HG03025 (cell line): ENCODE results near the gene SLC41A3.

Experiments used
- ATAC-seq: cut with Tn5 transposase; IDR thresholded peaks from one replicate; pipeline ENCODE4 v1.9.1; 2021; ENCODE audit warnings: mild to moderate bottlenecking, moderate library complexity; ENCODE audit not compliant: unreplicated experiment, low FRiP score

Gene SLC41A3

GRCh38 chr3:126121074-126121473, 37.1 kb upstream of the SLC41A3 start:
- ATAC-seq, result no peak

DNA sequence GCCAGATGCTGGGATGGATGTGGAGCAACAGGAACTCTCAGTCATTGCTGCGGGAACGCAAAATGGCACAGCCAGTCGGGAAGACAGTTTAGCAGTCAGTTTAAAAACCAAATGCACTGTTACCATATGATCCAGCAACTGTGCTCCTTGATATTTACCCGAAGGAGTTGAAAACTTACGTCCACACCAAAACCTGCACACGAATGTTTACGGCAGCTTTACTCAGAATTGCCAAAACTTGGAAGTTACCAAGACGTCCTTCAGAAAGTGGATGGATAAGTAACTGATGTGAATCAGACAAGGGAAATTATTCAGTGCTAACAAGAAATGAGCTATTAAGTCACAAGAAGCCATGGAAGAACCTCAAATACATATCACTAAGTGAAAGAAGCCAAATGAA, 36.1 kb upstream of the SLC41A3 start:
- no peak for ATAC-seq

DNA sequence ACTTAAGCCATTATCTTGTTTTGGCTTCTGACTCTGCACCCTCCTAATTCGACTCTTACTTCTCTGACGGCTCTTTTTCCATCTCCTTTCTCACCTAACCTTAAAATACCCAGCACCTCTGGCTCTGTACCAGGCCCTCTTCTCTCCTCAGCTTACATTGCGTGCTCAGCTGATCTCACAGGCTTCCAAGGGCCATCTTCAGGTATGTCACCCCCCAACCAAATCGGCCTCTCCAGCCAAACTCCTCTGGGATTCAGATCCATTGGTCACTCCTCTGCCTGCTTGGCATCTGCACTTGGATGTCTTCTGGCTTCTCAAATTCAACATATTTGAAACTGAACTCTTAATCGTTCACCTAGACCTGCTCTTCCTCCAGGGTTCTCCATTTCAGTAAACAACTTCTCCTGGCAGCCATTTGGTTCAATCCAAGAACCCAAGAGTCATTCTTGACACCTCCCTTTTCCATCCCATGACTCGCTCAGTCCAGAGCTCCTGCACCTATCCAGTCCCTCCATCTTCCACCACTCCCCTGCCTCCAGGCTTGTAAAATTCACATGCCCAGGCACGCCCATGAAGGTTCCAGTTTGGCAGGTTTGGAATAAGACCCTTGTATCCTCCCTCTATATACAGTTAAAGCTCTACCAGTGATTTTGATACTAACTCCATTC, 35.2 kb upstream of the SLC41A3 start:
- ATAC-seq, result no peak

DNA sequence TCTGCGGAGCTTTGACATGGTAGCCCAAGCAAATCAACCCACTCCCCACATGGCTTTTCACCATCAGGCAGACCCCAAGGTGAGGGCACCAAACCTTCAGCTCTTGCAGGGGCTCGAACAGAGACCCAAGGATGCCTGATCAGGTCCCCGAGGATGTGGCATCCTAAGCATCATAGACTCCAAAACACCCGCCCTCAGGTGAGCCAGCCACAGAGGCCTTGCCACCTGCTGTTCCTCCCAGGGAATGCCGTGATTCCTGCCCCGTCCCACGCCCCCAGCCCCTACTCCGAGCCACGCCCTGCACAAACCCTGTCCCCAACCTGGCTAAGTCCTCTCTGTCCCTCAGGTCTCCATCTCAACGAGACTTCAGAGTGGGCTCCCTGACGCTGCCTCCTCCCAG, 34.7 kb upstream of the SLC41A3 start:
- no peak for ATAC-seq

DNA sequence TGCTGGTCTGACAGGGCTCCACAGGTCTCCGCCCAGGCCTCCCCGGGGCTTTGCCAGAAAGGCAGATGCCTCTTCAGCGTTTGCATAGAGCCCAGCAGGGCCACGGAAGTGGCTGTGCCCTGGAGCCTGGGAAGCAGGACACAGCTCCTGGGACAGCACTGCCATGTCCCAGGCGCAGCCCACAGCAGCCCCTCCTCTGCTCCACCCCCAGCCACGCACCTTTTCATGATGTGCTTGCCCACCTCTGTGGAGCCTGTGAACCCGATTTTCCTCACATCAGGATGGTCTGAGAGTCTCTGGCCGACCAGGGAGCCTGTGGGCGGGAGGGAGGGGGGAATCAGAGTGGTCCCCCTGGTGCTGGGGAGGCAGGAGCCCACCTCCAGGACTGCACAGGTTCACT, 33.9 kb upstream of the SLC41A3 start:
- no peak for ATAC-seq

- ATAC-seq, result no peak
Measured at GRCh38 chr3:126117212-126117611, 33.3 kb upstream of the SLC41A3 start.

DNA sequence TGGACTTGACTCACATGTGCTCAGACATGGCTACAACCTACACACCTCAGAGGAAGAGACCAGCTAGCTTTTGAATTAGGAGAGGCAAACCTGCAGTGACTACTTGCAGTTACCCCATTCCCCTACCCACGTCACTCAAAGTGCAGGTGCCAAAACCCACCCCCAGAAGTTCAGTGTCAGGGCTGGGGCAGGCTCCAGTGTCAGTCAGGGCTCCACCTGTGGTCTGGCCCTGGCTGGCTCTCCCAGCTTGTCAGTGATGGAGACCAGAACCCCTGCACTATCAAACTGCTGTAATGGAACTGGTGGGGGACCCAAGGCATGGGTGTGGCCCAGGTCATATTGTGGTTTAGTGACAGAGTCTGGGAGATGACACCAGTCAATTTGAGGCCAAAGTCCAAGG, 32.6 kb upstream of the SLC41A3 start:
- no peak for ATAC-seq

DNA sequence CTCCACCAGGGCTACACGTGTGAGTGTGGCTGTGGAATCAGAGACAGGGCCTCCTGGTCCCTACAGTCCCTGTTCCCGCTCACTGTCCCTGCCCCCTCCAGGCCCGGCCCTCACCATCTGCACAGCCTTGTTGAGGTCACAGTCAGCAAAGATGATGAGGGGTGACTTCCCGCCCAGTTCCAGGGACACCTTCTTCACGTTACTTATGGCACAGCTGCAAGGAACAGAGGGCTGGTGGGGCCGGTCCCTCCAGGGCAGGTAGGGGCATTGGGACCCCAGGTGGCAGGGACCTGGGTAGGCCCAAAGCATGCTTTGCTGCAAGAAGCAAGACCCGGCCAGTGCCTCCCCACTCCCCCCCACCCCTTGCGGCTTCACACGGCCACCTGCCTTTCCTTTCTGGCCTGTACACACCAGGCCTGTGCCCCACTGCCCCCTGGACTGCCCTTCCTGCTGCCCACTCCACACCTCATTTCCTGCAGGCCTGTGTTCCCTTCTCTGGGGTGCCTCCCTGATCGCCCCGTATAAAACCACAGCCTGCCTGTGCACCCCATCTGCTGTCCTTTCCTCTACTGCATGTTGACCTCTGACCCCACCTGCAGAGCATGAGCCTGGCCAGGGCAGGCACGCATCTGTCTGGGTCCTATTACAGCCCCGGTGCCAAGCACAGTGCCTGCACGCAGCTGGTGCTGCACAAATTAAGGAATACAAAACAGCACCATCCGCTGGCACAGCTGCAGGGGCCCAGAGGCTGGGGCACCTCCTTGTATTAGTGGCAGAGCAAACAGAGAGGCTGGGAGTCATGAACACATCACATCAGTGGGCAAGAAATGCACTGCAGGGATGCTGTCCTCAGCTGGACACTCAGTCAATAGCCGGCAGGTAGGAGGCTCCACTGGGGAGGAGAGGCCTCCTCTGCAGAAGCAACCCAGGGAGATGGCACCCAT, 30.8 kb upstream of the SLC41A3 start:
- ATAC-seq, result no peak

- ATAC-seq, result no peak
Measured at GRCh38 chr3:126113733-126114442, 30.0 kb upstream of the SLC41A3 start.

DNA sequence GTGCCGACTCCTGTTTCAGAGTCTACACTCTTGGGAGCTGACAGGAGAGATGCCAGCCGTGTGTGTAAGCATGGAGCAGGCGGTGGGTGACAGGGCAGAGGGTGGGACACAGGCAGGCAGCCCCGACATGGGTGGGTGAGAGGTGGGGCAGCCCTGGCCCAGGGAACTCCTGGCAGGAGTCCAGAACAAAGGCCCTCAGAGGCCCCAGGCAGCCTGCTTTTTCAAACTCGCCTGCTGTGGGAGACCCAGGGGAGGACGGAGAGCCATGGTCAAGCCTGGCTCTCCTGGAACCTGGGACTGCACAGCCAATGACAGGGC, 29.3 kb upstream of the SLC41A3 start:
- no peak for ATAC-seq

GRCh38 chr3:126112531-126113237, 28.8 kb upstream of the SLC41A3 start:
- ATAC-seq, result no peak

- ATAC-seq, result no peak
Measured at GRCh38 chr3:126111566-126112475, 27.9 kb upstream of the SLC41A3 start.

DNA sequence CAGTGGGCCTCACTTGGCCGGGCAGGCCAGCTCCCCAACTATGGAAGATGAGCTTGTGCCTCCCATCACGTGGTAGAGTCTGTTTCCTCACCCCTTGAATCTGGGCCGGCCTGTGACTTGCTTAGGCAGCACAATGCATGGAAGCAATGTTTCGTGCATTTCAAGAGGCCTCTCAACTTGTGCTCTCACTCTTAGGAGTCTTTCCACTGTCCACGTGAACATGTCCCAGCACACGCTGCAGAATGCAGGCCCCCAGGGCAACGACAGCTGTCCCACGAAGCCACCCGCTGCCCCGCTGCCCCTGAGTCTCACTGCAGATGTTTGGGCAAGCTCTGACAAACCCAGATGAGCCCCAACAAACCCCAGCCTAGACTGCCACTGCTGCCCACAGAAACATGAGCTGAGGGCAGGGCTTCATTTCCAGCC, 27.2 kb upstream of the SLC41A3 start:
- ATAC-seq, result no peak

DNA sequence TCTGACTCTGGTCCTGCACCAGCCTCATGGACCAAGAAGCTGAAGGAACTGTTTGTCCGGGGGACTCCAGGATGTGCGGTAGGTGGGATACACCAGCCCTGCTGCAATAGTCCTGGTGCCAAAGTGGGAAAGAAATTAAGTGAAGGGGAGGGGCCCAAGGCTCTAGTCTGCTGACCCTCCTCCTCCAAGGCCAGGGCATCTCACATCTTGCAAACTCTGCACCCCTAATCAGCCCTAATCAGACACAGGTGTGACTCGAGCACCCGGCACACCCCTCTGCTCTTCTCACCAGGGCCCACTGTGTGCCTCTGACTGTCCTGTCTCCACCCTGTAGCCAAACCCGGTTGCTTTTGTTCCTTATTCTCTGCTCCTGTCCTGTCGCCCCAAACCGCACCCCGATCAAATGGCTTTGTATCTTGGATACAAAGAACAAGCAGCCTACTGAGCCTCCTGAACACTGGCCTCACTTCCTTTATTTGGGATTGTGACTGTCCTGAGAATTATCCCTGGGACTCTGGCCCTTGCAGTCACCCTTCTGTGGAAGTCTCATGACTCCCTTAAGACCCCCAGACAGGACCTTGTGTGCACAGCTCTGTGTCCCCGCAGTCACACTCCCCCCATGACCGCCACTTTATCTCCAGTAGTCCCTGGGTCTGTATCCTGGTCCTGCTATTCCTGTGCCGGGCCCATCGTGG, 26.7 kb upstream of the SLC41A3 start:
- ATAC-seq, result no peak

DNA sequence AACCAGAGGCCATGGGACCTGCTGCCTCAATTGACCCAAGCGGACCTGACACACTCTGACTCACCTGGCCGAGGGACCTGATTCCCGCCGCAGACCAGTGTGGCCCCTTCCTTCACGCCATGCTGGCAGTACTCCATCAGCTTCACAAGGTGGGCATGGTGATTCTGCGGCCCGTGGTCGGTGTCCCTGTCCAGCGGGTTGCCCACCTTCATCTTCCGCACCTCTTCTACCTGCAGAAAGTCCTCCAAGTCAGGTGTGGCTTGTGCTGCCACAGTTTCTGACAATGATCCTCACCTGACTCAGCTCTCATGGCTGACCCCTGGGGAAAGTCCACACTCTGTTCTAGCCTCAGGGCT, 25.9 kb upstream of the SLC41A3 start:
- no peak for ATAC-seq

DNA sequence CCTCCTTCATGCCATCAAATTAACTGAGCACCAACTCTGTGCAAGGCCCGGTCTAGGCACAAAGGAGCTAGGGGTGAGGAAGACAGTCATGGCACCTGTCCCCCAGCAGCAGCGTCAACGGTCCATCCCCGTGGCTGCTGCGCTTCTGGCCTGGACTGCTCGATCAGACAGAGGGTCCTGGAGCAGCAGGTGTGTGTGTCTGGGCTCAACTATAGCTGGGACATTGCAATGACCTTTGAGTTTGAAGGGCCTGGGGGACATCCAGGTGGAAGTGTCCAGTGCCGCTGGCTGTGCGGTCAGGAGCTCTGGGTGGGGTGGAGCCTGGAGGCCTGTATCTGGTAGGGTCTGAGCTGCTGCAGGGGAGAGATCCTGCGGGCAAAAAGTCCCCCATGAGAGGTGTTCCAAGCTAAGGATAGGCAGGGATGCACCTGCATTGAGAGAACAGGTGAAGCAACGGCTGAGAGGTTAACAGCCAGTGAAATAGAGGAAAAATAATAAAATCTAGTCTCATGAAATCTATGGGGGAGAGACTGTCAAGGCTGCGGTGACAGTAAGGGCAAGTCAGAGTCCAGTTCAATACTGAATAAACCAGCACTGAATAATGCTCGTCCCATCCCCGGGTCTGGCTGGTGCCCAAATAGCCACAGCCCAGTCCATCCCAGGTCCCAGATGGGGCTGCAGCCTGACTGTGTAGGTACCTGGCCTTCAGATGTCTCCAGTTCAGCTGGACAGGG, 25.4 kb upstream of the SLC41A3 start:
- ATAC-seq, result no peak

DNA sequence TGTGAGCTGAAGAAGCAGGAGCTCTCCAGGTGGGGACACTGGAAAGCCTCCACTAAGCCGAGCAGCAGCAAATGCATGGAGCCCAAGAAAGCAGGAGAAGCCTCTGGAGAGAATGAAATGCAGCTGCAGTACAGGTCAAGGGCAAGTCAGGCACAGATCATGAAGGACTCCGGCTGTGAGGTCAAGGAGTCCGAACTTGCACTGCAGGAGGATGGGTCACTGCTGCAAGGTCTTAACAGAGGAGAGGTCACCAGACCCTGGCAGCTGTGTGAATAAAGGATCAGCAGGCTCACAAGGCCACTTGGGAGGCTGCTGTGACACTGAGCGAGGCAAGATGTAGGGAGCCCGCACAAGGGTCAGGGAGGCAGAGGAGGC, 24.7 kb upstream of the SLC41A3 start:
- no peak for ATAC-seq

DNA sequence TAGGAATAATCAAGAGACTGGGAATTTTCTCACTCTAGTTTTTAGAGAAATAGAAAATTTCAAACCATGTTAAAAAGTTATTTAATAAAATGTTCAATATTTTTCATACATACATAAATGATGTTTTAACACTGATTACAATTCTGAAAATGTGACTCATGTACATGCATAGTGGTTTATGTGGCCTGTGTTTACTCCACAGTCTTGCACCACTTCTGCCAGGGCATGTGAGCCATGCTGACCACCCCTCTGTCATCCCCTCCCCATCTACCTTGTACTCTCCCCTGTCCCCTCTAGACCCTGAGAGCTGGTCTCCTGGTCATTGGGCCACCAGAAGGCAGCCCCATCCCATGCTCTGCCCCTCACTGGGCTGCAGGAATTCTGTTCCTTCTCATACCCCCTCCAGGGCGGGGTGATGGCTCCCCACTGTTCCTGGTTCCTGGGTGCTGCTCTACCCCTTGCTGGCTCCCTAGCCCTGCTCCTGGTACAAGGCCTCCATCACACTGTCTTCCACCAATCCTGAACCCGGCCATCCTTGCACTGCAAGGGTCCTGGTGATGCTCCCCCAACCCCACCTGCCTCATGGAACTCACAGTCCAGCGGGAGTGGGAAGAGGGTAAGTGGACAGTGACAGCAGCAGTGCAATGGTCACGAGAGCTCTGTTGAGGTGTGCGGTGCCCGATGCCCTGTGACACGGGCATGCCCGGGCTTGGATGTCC, 24.2 kb upstream of the SLC41A3 start:
- ATAC-seq, result no peak
